GM10266 (cell line): ENCODE measurements around the gene RIN3.

Experiments
- DNase-seq: peaks from one replicate; pipeline ENCODE4 v3.0.0; 2012; ENCODE audit errors: extremely low spot score
- CTCF ChIP-seq: IDR thresholded peaks from 2 replicates; pipeline ENCODE4 v1.5.1; 2012; ENCODE audit warnings: mild to moderate bottlenecking, low read depth; ENCODE audit not compliant: control insufficient read depth, insufficient read depth; ENCODE audit errors: missing control alignments

Gene RIN3

GRCh38 chr14:92565718-92566115 lies 52.1 kb downstream of the RIN3 start:
- DNase-seq: no peak
- TF ChIP-seq CTCF: no peak

GRCh38 chr14:92567173-92567725 lies 53.7 kb downstream of the RIN3 start:
- no peak for TF ChIP-seq CTCF
- no peak for DNase-seq

- peak; percentile 57 for DNase-seq
- TF ChIP-seq CTCF: no peak
These were observed 55.3 kb downstream of the RIN3 start for GRCh38 chr14:92568621-92569479.

GRCh38 chr14:92570674-92571262 lies 57.2 kb downstream of the RIN3 start:
- TF ChIP-seq CTCF: no peak
- no peak for DNase-seq

- TF ChIP-seq CTCF: no peak
- no peak for DNase-seq
These were observed 58.5 kb downstream of the RIN3 start for GRCh38 chr14:92572050-92572449.

- no peak for DNase-seq
- no peak for TF ChIP-seq CTCF
These were observed 60.3 kb downstream of the RIN3 start for GRCh38 chr14:92573761-92574498.
